Activated T-cell treated with anti-CD3 and anti-CD28 coated beads for 4 hours (primary cell): Measurements from ENCODE around the gene ERG.

Source experiments
- DNase-seq: peaks from one replicate; pipeline ENCODE4 v3.0.0-alpha.2; 2020

Gene ERG

GRCh38 chr21:38430401-38430984 is 67.8 kb downstream of the ERG start:
- DNase-seq = no peak

DNA sequence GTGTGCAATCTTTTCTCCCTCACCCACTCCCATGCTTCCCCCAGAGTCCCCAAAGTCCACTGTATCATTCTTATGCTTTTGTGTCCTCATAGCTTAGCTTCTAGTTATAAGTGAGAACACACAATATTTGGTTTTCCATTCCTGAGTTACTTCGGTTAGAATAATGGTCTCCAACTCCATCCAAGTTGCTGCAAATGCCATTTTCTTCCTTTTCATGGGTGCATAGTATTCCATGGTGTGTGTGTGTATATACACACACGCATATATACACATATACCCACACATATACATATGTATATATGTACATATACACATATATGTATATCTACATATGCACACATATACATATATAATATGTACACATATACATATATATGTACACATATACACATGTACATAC is 69.3 kb downstream of the ERG start:
- no peak for DNase-seq

GRCh38 chr21:38428211-38428610 is 70.1 kb downstream of the ERG start:
- DNase-seq = no peak

DNA sequence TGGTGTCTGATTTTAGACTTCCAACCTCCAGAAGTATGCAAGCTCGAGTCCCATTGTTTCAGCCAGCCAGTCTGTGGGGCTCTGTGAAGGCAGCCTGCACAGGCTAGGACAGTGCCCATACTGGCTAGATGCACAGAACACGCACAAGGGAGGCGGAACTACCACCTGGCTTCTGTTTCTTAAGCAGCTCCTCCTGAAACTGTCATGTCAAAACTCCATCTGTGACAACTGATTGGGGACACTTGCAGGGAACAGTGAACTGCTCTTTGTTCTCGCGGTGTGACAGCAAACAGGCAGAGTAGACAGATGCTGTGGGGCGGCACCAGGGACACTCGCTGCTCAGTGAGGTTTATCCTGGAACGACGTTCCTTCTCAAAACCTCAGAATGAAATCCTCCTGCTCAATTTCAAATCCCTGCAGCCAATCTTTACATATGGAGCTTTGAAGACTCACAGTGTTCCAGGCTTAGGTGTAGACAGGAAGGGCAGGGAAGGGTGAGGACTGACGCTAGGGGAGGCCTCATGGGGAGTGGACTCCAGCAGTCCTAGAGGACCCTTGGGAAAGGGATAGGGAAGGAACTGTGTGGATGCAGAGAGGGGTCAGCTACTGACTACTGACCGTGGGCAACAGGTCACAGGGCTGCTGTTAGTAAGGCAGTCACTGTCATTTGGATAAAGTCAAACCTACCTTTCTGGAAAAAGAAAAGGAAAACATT is 73.8 kb downstream of the ERG start:
- no peak for DNase-seq

- DNase-seq = no peak
Measured at GRCh38 chr21:38422082-38422481, 76.2 kb downstream of the ERG start.

DNA sequence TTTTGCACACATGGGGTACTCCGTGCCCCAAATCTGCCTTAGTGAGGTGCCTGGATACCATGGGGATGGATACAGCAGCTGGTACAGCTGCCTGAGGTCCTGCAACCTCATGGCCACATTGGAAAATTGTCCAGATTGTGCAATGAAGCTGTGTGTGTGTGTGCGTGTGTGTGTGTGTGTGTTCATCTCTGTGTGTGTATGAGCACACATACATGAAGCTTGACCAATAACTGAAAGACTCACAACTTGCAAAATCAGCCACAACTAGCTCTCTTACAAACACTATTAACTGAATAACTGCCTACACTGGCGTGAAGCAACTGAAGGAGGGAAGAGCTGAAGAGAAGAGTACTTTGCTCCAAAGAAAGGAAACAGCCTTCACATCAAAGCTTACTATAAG is 78.1 kb downstream of the ERG start:
- DNase-seq = no peak

- DNase-seq = no peak
Measured at GRCh38 chr21:38417726-38418125, 80.6 kb downstream of the ERG start.

DNA sequence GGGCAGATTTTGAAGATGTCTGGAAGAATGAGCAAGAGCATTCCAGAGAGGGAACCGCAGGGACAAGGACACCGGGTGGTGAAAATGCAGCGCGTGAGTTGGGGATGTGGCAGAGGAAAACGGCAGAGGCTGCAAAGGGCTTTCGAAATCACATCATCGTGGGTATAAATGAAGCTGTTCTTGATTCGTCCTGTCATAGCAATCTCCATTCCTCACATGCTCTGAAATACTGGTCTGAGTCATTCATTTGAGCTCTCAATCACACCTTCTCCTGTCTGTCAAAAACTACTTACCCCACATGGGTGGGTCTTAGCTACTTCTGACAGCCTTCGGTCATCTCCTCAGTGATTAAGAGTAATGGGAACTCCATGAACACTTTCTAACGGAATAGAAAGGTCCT is 81.5 kb downstream of the ERG start:
- no peak for DNase-seq

GRCh38 chr21:38413958-38414548 is 84.2 kb downstream of the ERG start:
- DNase-seq = no peak

GRCh38 chr21:38410466-38410865 is 87.8 kb downstream of the ERG start:
- DNase-seq = no peak

DNA sequence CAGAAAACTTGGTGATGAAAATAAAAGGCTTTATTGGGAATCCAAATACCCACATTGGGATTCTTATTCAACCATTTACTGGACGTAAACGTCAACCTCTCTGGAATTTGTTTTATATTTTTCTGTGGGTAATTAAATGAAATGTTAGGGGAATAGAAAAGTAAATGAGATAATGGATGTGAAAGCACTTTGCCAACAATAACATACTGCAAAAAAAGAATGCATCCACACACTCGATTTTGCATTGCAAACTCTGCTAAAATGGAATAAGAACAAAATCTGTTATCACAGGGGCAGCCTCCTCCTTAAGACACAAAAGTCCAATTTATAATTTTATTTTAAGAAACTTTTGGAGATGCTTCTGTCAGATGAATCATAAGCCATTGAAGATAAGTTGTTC is 88.4 kb downstream of the ERG start:
- no peak for DNase-seq

- no peak for DNase-seq
Measured at GRCh38 chr21:38404177-38404576, 94.1 kb downstream of the ERG start.

DNA sequence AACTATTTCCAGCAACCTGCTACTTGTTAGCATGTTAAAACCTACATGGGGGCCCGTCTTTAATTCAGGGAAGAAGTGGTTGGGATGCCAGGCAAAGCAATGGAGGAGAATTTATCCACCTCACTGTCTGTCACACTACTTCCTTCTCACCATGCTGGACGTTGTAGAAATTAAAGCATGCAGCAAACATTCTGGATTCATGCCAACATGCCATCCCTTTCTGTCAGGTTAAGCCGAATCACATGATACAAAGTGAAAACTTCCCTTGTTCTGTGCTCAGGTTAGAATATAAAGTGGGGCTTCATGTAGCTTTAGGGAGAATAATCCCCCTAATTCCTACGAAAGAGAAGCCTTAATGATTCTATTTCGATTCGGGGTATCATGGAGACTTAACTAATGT is 95.5 kb downstream of the ERG start:
- DNase-seq = no peak

- DNase-seq = no peak
Measured at GRCh38 chr21:38402291-38402690, 96.0 kb downstream of the ERG start.

- no peak for DNase-seq
Measured at GRCh38 chr21:38401191-38401926, 96.9 kb downstream of the ERG start.

DNA sequence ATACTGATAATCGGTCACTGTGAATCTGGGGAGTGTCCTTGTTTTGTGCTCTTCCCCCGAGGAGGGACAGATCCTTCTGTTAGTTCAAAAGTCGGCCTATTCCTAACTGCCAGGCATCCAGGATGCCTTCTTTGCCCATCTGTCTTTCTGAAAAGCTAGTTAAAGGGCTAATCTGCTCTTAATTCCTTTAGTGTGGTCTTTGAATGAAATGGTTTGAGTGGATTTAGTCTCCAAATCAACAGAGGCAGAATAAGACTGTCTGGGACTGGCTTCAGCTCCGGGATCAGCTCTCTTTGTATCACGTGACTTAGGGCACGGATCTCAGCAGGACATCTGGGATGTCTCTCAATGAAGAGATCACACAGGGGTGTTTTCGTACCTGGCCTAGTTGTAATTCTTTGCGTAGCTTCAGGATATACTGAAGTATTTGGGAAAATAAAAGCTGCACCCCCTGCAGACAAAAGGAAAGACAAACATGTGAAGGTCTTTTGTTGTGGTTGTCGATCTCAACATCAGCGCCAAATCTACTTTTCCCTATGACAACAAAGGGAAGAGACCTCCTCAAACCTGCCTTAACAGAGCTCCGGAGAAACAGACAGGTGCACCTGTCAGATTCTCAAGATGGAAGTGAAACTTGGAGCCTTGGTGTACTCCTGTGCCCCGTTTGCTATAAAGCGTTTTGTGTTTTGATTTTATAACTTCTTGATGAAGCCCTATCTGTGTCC is 97.9 kb downstream of the ERG start:
- no peak for DNase-seq

- no peak for DNase-seq
Measured at GRCh38 chr21:38399103-38399502, 99.2 kb downstream of the ERG start.

DNA sequence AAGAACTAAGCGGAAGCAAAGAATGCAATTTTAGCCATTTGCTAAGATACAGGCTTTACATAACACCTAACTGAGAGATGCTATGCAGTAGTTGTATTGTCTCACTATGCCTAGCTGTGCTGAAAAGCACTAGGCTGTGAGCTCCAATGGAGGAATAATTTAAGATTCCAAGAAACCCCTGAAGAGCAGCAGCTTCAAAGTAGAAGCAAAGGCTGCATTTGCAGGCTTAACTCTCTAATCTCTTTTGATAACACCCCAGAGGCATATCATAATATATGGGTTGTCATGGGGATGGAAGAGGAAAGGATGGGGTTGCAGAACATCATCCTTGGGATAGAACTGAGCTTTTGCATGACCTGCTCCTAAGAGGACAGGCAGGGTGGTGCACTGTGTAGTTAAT is 102.0 kb downstream of the ERG start:
- no peak for DNase-seq

DNA sequence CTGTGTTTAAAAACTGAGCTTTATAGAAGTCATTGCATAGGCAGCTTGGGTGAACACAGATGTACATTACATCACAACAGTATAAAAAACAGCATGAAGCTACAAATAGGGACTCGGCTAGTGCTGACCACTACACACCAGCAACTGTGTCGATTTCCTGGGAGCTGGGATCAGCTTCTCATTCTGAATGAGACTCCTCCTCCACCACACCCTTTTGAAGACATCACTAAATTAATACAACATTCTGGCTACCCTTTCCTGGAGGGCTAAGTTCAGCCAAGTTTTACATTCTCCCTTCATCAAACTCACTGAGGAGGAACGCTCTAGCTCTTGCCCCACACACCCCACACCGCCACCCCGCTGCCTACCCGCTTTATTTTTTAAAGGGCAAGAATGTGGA is 102.7 kb downstream of the ERG start:
- no peak for DNase-seq

- DNase-seq = no peak
Measured at GRCh38 chr21:38392661-38393060, 105.6 kb downstream of the ERG start.

DNA sequence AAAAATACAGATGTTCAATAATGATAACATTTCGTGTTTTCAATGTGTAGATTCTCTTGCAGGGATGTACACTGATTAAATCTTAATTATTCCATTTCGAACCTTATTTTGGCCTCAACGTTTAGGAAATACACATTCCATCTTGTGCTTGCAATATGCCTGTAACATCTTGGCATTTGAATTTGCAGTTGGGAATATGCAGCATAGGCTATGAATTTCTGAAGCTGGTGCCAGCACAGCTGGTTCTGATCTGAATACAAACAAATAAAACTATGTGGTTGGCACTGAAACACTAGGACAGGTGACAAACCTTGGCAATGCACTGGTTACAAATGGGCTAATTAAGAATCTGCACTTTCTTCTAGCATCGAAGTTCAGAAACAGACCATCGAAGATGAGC is 108.4 kb downstream of the ERG start:
- no peak for DNase-seq

DNA sequence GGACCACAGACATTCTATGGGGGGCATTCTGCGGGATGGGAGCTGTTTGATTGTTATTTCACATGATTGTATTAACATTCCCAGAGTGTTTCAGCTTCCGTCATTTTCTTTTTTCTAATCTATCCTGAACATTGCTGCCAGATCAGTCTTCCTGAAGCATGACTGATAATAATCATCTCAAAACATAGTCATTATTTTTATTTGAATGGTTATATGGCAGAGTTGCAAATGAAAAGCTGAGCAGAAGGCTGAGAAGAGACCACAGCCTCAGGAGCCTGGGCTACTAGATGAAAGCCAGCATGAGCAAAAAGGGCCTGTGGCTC is 109.0 kb downstream of the ERG start:
- DNase-seq = no peak

DNA sequence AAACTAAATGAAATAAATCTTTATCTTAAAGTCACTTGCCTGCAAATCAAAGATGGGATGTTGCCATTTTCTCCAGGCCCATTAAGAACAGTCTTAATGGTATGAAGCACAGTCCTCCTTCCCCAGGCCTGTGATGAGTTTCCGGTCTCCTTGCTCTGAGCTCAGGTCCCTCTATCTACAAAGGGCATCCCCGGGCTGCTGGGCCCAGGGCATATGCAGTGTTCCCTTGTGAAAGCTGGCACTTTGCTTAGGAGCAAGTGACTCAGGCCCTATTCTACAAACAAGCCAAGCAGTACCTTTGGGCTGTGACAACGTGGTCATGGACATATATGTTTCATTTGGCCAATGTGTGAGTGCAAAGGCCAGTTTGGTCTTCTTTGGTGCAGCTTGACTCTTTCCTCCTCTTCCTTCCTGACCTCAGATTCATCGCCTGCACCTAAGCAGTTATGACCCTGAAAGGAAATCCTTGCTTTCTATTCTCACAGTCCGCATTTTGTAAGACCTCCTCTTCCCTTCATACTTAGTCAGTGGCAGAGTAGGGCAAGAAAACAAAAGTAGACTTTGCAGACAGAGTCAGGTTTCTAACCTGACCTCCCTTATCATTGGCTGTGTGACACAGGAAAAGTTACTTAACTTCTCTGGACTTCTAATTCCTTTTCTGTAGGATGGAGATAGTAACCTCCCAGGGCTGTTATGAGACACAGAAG is 109.5 kb downstream of the ERG start:
- no peak for DNase-seq
